ENCODE measurements around the gene BFSP2.

- TF ChIP-seq, protein P1, sequence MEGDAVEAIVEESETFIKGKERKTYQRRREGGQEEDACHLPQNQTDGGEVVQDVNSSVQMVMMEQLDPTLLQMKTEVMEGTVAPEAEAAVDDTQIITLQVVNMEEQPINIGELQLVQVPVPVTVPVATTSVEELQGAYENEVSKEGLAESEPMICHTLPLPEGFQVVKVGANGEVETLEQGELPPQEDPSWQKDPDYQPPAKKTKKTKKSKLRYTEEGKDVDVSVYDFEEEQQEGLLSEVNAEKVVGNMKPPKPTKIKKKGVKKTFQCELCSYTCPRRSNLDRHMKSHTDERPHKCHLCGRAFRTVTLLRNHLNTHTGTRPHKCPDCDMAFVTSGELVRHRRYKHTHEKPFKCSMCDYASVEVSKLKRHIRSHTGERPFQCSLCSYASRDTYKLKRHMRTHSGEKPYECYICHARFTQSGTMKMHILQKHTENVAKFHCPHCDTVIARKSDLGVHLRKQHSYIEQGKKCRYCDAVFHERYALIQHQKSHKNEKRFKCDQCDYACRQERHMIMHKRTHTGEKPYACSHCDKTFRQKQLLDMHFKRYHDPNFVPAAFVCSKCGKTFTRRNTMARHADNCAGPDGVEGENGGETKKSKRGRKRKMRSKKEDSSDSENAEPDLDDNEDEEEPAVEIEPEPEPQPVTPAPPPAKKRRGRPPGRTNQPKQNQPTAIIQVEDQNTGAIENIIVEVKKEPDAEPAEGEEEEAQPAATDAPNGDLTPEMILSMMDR (conservative IDR thresholded peaks at IDR 0.05 in 1 of 2, IDR thresholded peaks at IDR 0.05 in 1 of 2; ENCODE audit: extremely low read depth in 1 of 2, insufficient read depth in 1 of 2, low read depth in 1 of 2, low read length in 2 of 2): no peak
- no peak for TF ChIP-seq EZH2 (IDR thresholded peaks at IDR 0.05; ENCODE audit: borderline replicate concordance, low read length)
These were observed 3.0 kb upstream of the BFSP2 start for GRCh38 chr3:133396906-133397305.

All from mammary epithelial cell (primary cell).